Measurements from ENCODE around the gene DNMT3L. TPM values are rescaled to one million over a fixed set of nuclear protein-coding genes. Genes with fewer than 3 reads are reported as not detected.

DNMT3L gene
- total and polyA plus RNA-seq, 7 donors: not detected

DNA sequence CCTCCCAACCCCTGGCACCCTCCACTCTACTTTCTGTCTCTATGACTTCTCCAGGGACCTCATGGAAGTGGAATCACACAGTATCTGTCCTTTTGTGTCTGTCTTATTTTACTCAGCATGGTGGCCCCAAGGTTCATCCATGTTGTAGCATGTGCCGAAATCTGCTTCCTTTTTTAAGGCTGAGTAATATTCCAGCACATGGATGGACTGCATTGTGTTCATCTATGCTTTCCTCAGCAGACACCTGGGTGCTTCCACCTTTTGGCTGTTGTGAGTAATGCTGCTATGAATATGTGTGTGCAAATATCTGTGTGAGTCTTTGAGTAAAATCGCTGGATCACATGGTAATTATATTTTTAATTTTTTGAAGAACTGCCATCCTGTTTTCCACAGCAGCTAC lies 36.6 kb upstream of the DNMT3L start:
- H3K27ac ChIP-seq: no peak overlapping the region
- no peak overlapping the region for H3K4me3 ChIP-seq
- 84 to 93% methylated on average over 2 of the region's 2 CpGs for WGBS, 2 donors
- H3K9me3 ChIP-seq: no peaks in the 10 kb centered on the region
- DNase-seq: no peak
- TF ChIP-seq, protein P1, sequence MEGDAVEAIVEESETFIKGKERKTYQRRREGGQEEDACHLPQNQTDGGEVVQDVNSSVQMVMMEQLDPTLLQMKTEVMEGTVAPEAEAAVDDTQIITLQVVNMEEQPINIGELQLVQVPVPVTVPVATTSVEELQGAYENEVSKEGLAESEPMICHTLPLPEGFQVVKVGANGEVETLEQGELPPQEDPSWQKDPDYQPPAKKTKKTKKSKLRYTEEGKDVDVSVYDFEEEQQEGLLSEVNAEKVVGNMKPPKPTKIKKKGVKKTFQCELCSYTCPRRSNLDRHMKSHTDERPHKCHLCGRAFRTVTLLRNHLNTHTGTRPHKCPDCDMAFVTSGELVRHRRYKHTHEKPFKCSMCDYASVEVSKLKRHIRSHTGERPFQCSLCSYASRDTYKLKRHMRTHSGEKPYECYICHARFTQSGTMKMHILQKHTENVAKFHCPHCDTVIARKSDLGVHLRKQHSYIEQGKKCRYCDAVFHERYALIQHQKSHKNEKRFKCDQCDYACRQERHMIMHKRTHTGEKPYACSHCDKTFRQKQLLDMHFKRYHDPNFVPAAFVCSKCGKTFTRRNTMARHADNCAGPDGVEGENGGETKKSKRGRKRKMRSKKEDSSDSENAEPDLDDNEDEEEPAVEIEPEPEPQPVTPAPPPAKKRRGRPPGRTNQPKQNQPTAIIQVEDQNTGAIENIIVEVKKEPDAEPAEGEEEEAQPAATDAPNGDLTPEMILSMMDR (IDR thresholded peaks at IDR 0.05): no peak
- no peak for TF ChIP-seq POLR2A (IDR thresholded peaks at IDR 0.05)
- TF ChIP-seq POLR2AphosphoS5 (IDR thresholded peaks at IDR 0.05): no peak
- TF ChIP-seq EP300 (IDR thresholded peaks at IDR 0.05): no peak
- peaks cover 0 to 56% (median 45%) of the 10 kb centered on the region in 4 donors for H3K4me1 ChIP-seq
- intact Hi-C loops (cut with DNase I): loop anchor here (2.0 to 5.0 kb wide), 2 partner anchors 286 to 431 kb away; partner anchors contain the start of genes AGPAT3 and TRAPPC10
- no peaks in the 10 kb centered on the region for H3K36me3 ChIP-seq
- peaks cover 0 to 37% (median 34%) of the 10 kb centered on the region in 3 donors for H3K27me3 ChIP-seq

DNA sequence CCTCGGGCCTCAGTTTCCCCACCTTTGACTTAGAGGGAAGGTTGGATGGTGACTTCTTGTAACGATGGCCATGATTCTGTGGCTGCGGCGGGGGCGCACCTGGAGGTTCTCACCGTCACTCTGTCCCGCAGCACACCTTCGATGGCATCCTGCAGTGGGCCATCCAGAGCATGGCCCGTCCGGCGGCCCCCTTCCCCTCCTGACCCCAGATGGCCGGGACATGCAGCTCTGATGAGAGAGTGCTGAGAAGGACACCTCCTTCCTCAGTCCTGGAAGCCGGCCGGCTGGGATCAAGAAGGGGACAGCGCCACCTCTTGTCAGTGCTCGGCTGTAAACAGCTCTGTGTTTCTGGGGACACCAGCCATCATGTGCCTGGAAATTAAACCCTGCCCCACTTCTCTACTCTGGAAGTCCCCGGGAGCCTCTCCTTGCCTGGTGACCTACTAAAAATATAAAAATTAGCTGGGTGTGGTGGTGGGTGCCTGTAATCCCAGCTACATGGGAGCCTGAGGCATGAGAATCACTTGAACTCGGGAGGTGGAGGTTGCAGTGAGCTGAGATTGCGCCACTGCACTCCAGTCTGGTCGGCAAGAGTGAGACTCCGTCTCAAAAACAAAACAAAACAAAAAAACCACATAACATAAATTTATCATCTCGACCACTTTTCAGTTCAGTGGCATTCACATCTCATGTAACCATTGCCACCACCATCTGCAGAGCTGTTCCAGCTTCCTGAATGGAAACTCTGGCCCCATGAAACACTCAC lies 36.0 kb upstream of the DNMT3L start:
- peak; percentile 93 for DNase-seq
- peak in 1 of 4 donors; percentile 15 for TF ChIP-seq POLR2AphosphoS5 (IDR thresholded peaks at IDR 0.05)
- TF ChIP-seq, protein P1 (IDR thresholded peaks at IDR 0.05): peak; percentile 44 to 64 (median 56)
- no peak for TF ChIP-seq EP300 (IDR thresholded peaks at IDR 0.05)
- Histone ChIP-seq H3K36me3 (no peaks in the 10 kb centered on the region), H3K27me3 (peaks cover 0 to 39% (median 37%) of the 10 kb centered on the region in 3 donors), H3K27ac (no peak overlapping the region), H3K4me1 (peaks cover 0 to 50% (median 43%) of the 10 kb centered on the region in 4 donors), H3K9me3 (no peaks in the 10 kb centered on the region), H3K4me3 (no peak overlapping the region)
- 18 to 25% methylated on average over 22 of the region's 22 CpGs for WGBS, 2 donors
- intact Hi-C loops (cut with DNase I): loop anchor here (2.0 to 5.0 kb wide), 3 partner anchors 157 to 430 kb away; partner anchors contain the start of genes AGPAT3, LRRC3 and TRAPPC10

DNA sequence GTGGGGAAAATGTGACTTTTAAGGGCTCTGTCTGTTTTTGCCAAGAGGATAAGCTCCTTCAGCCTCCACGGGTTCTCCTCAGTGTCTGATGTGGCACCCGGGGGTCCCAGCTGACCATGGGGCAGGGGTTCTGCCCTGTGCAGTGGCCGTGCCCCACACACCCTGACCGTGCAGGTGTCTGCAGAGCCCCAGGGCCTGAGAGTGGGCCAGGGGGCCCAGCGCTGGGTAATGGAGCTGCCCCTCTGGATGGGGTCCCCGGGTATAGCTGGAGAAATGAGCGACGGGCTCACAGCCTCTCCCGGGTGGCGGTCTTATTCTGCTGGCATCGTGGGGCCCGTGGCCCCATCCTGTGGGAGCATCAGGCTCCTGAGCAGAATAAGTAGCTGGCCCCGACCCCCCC lies 35.2 kb upstream of the DNMT3L start:
- no peak for DNase-seq
- H3K4me1 ChIP-seq: peaks cover 0 to 42% (median 35%) of the 10 kb centered on the region in 4 donors
- TF ChIP-seq EP300 (IDR thresholded peaks at IDR 0.05) (no peak), POLR2AphosphoS5 (IDR thresholded peaks at IDR 0.05) (no peak), POLR2A (IDR thresholded peaks at IDR 0.05) (no peak)
- TF ChIP-seq, protein P1 (IDR thresholded peaks at IDR 0.05): no peak
- 78 to 86% methylated on average over 13 of the region's 13 CpGs for WGBS, 2 donors
- H3K27me3 ChIP-seq: peaks cover 0 to 40% (median 37%) of the 10 kb centered on the region in 3 donors
- intact Hi-C loops (cut with DNase I): loop anchor here (2.0 to 5.0 kb wide), 2 partner anchors 158 to 430 kb away; partner anchors contain the start of genes AGPAT3 and LRRC3
- no peaks in the 10 kb centered on the region for H3K9me3 ChIP-seq
- H3K36me3 ChIP-seq: no peaks in the 10 kb centered on the region
- H3K4me3 ChIP-seq: no peak overlapping the region
- H3K27ac ChIP-seq: no peak overlapping the region

DNA sequence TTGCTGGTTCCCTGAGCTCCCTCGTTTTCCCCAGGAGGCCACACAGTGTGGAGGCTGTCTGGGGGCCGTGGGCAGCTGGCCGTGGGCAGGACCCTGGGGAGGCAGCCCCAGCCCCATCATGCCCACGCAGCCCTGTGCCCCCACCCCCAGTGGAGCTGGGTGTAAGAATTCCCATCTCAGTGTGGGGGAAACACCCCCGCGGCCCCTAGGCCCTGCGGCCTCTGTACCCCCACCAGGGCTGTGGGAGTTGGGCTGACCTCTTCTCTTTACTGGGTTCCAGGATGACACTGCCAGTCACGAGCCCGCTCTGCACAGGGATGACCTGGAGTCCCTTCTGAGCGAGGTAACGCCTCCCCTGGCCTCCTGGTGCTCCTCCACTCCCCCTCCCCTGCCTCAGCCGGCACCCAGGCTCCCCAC lies 34.4 kb upstream of the DNMT3L start:
- 83 to 86% methylated on average over 12 of the region's 12 CpGs for WGBS, 2 donors
- Histone ChIP-seq H3K36me3 (no peaks in the 10 kb centered on the region), H3K27ac (no peak overlapping the region), H3K4me1 (peaks cover 0 to 34% (median 28%) of the 10 kb centered on the region in 4 donors), H3K4me3 (no peak overlapping the region), H3K27me3 (peaks cover 0 to 40% (median 37%) of the 10 kb centered on the region in 3 donors), H3K9me3 (no peaks in the 10 kb centered on the region)
- intact Hi-C loops (cut with DNase I): loop anchor here (2.0 to 5.0 kb wide), 2 partner anchors 159 to 429 kb away; partner anchors contain the start of genes AGPAT3 and LRRC3
- no peak for DNase-seq
- TF ChIP-seq, protein P1 (IDR thresholded peaks at IDR 0.05): no peak
